ENCODE measurements around the gene TBR1. TPM values are rescaled to one million over a fixed set of nuclear protein-coding genes. Genes with fewer than 3 reads are reported as not detected.

TBR1 gene
- total RNA-seq, 1 donor from 2014 or later, result not detected

- intact Hi-C loops (cut with DNase I), result no loop called here
- DNase-seq (ENCODE audit: low spot score) (no peak), ATAC-seq (peak; percentile 60)
Measured at GRCh38 chr2:161414042-161415033, 1.8 kb upstream of the TBR1 start.

- DNase-seq (ENCODE audit: low spot score) (no peak), ATAC-seq (peak; percentile 10)
- intact Hi-C loops (cut with DNase I), result no loop called here
Measured at GRCh38 chr2:161415034-161415986, 787 bp upstream of the TBR1 start.

GRCh38 chr2:161416708-161417437 is 776 bp downstream of the TBR1 start:
- intact Hi-C loops (cut with DNase I), result no loop called here
- ATAC-seq (peak; percentile 18), DNase-seq (ENCODE audit: low spot score) (peak; percentile 49)

GRCh38 chr2:161417438-161418274 is 1.6 kb downstream of the TBR1 start:
- ATAC-seq (no peak), DNase-seq (ENCODE audit: low spot score) (peak; percentile 27)
- intact Hi-C loops (cut with DNase I), result no loop called here

- DNase-seq (ENCODE audit: low spot score) (no peak), ATAC-seq (no peak)
- intact Hi-C loops (cut with DNase I), result no loop called here
Measured at GRCh38 chr2:161418275-161418714, 2.2 kb downstream of the TBR1 start.

GRCh38 chr2:161418715-161419637 is 2.9 kb downstream of the TBR1 start:
- DNase-seq (ENCODE audit: low spot score), result no peak
- intact Hi-C loops (cut with DNase I), result no loop called here
- ATAC-seq, result no peak

- intact Hi-C loops (cut with DNase I), result no loop called here
- no peak for ATAC-seq
- no peak for DNase-seq (ENCODE audit: low spot score)
Measured at GRCh38 chr2:161419638-161420190, 3.6 kb downstream of the TBR1 start.

- no peak for DNase-seq (ENCODE audit: low spot score)
- intact Hi-C loops (cut with DNase I), result no loop called here
- ATAC-seq, result no peak
Measured at GRCh38 chr2:161420406-161421074, 4.4 kb downstream of the TBR1 start.

GRCh38 chr2:161421686-161422085 is 5.6 kb downstream of the TBR1 start:
- intact Hi-C loops (cut with DNase I), result no loop called here
- no peak for ATAC-seq

GRCh38 chr2:161422816-161423403 is 6.8 kb downstream of the TBR1 start:
- intact Hi-C loops (cut with DNase I), result no loop called here
- DNase-seq (ENCODE audit: low spot score) (no peak), ATAC-seq (no peak)

More at GRCh38 chr2:161421686-161422085, 5.6 kb downstream of the TBR1 start:
- DNase-seq (ENCODE audit: low spot score), result no peak

GRCh38 chr2:161423421-161424393 is 7.6 kb downstream of the TBR1 start:
- no peak for DNase-seq (ENCODE audit: low spot score)

GRCh38 chr2:161424394-161424769 is 8.3 kb downstream of the TBR1 start:
- DNase-seq (ENCODE audit: low spot score) (no peak), ATAC-seq (no peak)
- intact Hi-C loops (cut with DNase I), result no loop called here

More at GRCh38 chr2:161423421-161424393, 7.6 kb downstream of the TBR1 start:
- intact Hi-C loops (cut with DNase I), result no loop called here
- ATAC-seq, result no peak

GRCh38 chr2:161424891-161425727 is 9.0 kb downstream of the TBR1 start:
- ATAC-seq, result no peak
- intact Hi-C loops (cut with DNase I), result no loop called here
- DNase-seq (ENCODE audit: low spot score), result no peak

All from sciatic nerve (tissue), 2 donors.